Measurements from ENCODE around the gene UTS2B. TPM values are rescaled to one million over a fixed set of nuclear protein-coding genes. Genes with fewer than 3 reads are reported as not detected.

The UTS2B gene
- total and polyA plus RNA-seq, 10 of the 15 experiments (the other 5 are each of a cell fraction or from before 2014, with no cell fraction given): 0.15 to 0.72 (median 0.44) TPM

- in situ Hi-C loops (cut with MboI) (no loop called here), intact Hi-C loops (cut with micrococcal nuclease; ENCODE audit: unreplicated experiment) (loop anchor here (1.0 kb wide), 1 partner anchor 83 kb away; the partner anchor contains the start of gene CCDC50)
- TF ChIP-seq GABPA (IDR thresholded peaks at IDR 0.05; ENCODE audit: low read depth): no peak
- no peak for TF ChIP-seq NBN (IDR thresholded peaks at IDR 0.05)
- no peak for TF ChIP-seq IKZF2 (IDR thresholded peaks at IDR 0.05)
- no peak for TF ChIP-seq NKRF (conservative IDR thresholded peaks at IDR 0.05)
- no peak for TF ChIP-seq IKZF1 (conservative IDR thresholded peaks at IDR 0.05)
- no peak for TF ChIP-seq JUNB (IDR thresholded peaks at IDR 0.05)
- no peak for TF ChIP-seq RBBP5 (conservative IDR thresholded peaks at IDR 0.05)
- no peak for TF ChIP-seq POLR2AphosphoS2 (IDR thresholded peaks at IDR 0.05; ENCODE audit: low read depth, low read length)
- no peak for TF ChIP-seq MTA3 (IDR thresholded peaks at IDR 0.05; ENCODE audit: borderline replicate concordance, low read length)
- TF ChIP-seq CBX3 (IDR thresholded peaks at IDR 0.05; ENCODE audit: borderline replicate concordance, low read depth): no peak
- no peak for TF ChIP-seq KLF5 (IDR thresholded peaks at IDR 0.05; ENCODE audit: partially characterized antibody)
- TF ChIP-seq ELK1 (IDR thresholded peaks at IDR 0.05; ENCODE audit: low read depth, low read length): no peak
- TF ChIP-seq BCL11A (IDR thresholded peaks at IDR 0.05; ENCODE audit: low read depth, low read length): no peak
- TF ChIP-seq ATF3 (IDR thresholded peaks at IDR 0.05; ENCODE audit: borderline replicate concordance, extremely low read depth, low read depth, low read length): no peak
- TF ChIP-seq PKNOX1 (IDR thresholded peaks at IDR 0.05): no peak
- TF ChIP-seq JUND (IDR thresholded peaks at IDR 0.05; ENCODE audit: low read depth, low read length): no peak
- no peak for TF ChIP-seq SREBF2 (IDR thresholded peaks at IDR 0.05; ENCODE audit: low read length)
- no peak for TF ChIP-seq RCOR1 (conservative IDR thresholded peaks at IDR 0.05; ENCODE audit: low read depth, low read length)
- TF ChIP-seq IRF5 (IDR thresholded peaks at IDR 0.05; ENCODE audit: borderline replicate concordance): no peak
- peak; percentile 4; the same call in 1 of the 3 replicates for ATAC-seq
- peaks cover 1% of the 10 kb centered on the region; the same call in 2 of the 3 replicates for H3K9me3 ChIP-seq (replicated peaks; ENCODE audit: control insufficient read depth, insufficient read depth, low read length)
- ChIA-PET POLR2A (interaction anchor here (0.6 to 1.5 kb wide), 4 partner anchors 25 to 84 kb away, joined by 3 to 9 read pairs (median 4); partner anchors contain the start of genes CCDC50 and UTS2B), CTCF (interaction anchor here (1.1 to 1.4 kb wide), 3 partner anchors 36 to 52 kb away, joined by 3 to 4 read pairs (median 3); no protein-coding TSS in a partner anchor), SMC1A (ENCODE audit: uncharacterized antibody, unreplicated experiment) (interaction anchor here (1.2 to 9.6 kb wide), 5 partner anchors 16 to 145 kb away, joined by 3 to 78 read pairs (median 6); no protein-coding TSS in a partner anchor), RAD21 (ENCODE audit: unreplicated experiment) (interaction anchor here (2.9 to 3.5 kb wide), 5 partner anchors 16 to 94 kb away, joined by 15 to 19 read pairs (median 17); partner anchors contain the start of genes CCDC50 and UTS2B)
- H3K4me3 ChIP-seq: no peak overlapping the region
- H2AFZ ChIP-seq (ENCODE audit: control insufficient read depth, low read depth, low read length): no peak overlapping the region
- no peak overlapping the region for H3K27ac ChIP-seq (ENCODE audit: control insufficient read depth, insufficient read depth)
- no peaks in the 10 kb centered on the region for H4K20me1 ChIP-seq (ENCODE audit: control insufficient read depth, insufficient read depth)
- 100% methylated on average over 1 of the region's 1 CpG for WGBS (ENCODE audit: insufficient coverage, insufficient replicate concordance, low lambda C conversion rate, missing lambda C conversion rate)
- DNase-seq (ENCODE audit: low read depth, low spot score): no peak
- H3K4me2 ChIP-seq (ENCODE audit: control insufficient read depth, insufficient read depth): no peak overlapping the region
- no TSS peak for BruUV-seq (replicated peaks)
- no peaks in the 10 kb centered on the region for H3K27me3 ChIP-seq (replicated peaks in 1 of 2; ENCODE audit: control insufficient read depth in 2 of 2, insufficient read depth in 2 of 2, low read length in 1 of 2)
- H3K36me3 ChIP-seq (ENCODE audit: control insufficient read depth in 2 of 2, insufficient read depth in 2 of 2, low read length in 1 of 2): no peaks in the 10 kb centered on the region
- no peaks in the 10 kb centered on the region; the same call in 1 of the 2 replicates for H3K4me1 ChIP-seq (ENCODE audit: control insufficient read depth, insufficient read depth, low read length)
- no peak for FAIRE-seq
- no peaks in the 10 kb centered on the region for H3K79me2 ChIP-seq (ENCODE audit: control insufficient read depth, insufficient read depth, low read length)
- no peak overlapping the region for H3K9ac ChIP-seq (ENCODE audit: control insufficient read depth, insufficient read depth, low read length)
These were observed 83.7 kb downstream of the UTS2B start for GRCh38 chr3:191246630-191247029.
